ENCODE measurements around the gene BRD4.
A peak's percentile ranks its signal among the peaks of the same experiment; 100 is the strongest.

The BRD4 gene

DNA sequence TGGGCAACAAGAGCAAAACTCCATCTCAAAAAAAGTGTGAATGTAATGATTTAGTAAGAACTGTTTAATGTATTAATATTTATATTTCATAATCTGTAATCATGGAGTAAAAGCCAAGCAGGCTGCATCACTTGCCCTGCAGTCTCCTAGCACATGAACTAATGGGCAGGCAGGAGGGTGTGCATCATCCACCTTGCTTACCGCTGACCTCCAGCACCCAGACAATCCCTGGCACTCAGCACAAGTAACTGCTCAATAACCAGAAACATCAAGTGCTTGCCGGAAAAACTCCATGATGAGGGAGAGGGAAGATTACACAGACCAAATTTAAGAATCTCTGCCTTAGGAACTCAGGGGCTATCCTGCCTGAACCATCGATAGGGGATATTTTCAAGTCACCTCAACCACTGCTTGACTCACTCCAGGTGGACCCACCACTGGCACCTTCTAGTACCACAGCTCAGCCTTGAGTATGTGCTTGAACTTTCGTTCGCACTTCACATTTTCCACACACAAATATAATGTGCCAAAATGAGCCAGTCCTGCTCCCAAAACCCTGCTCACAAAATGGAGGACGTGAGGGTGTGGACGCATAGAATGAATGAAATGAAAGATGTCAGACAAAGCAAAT is 18.6 kb downstream of the BRD4 start:
- Histone ChIP-seq H3K4me1 (ENCODE audit: control insufficient read depth, insufficient read depth, low read length) (peaks cover 36% of the 10 kb centered on the region), H3K9me3 (ENCODE audit: control insufficient read depth, insufficient read depth, low read depth, low read length) (no peaks in the 10 kb centered on the region), H3K4me3 (ENCODE audit: low read depth, low read length) (no peak overlapping the region), H3K27ac (ENCODE audit: extremely low read depth, low read depth, low read length) (no peak overlapping the region), H3K36me3 (ENCODE audit: control insufficient read depth in 2 of 2, insufficient read depth in 1 of 2, low read length in 2 of 2) (peaks cover 0 to 6% of the 10 kb centered on the region in 2 experiments; a peak in 2 of 3 replicates)
- POLR2A ChIA-PET, result no interaction called here
- TF ChIP-seq, protein P1, sequence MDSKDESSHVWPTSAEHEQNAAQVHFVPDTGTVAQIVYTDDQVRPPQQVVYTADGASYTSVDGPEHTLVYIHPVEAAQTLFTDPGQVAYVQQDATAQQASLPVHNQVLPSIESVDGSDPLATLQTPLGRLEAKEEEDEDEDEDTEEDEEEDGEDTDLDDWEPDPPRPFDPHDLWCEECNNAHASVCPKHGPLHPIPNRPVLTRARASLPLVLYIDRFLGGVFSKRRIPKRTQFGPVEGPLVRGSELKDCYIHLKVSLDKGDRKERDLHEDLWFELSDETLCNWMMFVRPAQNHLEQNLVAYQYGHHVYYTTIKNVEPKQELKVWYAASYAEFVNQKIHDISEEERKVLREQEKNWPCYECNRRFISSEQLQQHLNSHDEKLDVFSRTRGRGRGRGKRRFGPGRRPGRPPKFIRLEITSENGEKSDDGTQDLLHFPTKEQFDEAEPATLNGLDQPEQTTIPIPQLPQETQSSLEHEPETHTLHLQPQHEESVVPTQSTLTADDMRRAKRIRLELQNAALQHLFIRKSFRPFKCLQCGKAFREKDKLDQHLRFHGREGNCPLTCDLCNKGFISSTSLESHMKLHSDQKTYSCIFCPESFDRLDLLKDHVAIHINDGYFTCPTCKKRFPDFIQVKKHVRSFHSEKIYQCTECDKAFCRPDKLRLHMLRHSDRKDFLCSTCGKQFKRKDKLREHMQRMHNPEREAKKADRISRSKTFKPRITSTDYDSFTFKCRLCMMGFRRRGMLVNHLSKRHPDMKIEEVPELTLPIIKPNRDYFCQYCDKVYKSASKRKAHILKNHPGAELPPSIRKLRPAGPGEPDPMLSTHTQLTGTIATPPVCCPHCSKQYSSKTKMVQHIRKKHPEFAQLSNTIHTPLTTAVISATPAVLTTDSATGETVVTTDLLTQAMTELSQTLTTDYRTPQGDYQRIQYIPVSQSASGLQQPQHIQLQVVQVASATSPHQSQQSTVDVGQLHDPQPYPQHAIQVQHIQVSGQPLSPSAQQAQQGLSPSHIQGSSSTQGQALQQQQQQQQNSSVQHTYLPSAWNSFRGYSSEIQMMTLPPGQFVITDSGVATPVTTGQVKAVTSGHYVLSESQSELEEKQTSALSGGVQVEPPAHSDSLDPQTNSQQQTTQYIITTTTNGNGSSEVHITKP (tag by site-specific recombination; IDR thresholded peaks at IDR 0.05), result no peak
- peak; percentile 31; the same call in 1 of the 2 replicates for TF ChIP-seq ZNF692 (tag by site-specific recombination; IDR thresholded peaks at IDR 0.05)
- CTCF ChIA-PET, result no interaction called here

- TF ChIP-seq ZNF585B (tag by site-specific recombination; IDR thresholded peaks at IDR 0.05) (no peak), ZEB2 (tag by site-specific recombination; IDR thresholded peaks at IDR 0.05) (no peak), SCRT2 (tag by site-specific recombination; IDR thresholded peaks at IDR 0.05) (peak; percentile 56; the same call in 1 of the 2 replicates), KLF1 (tag by site-specific recombination; IDR thresholded peaks at IDR 0.05) (no peak)
- no peak overlapping the region for H3K4me3 ChIP-seq (ENCODE audit: low read depth, low read length)
- no peaks in the 10 kb centered on the region for H3K9me3 ChIP-seq (ENCODE audit: control insufficient read depth, insufficient read depth, low read depth, low read length)
- ChIA-PET POLR2A (no interaction called here), CTCF (no interaction called here)
- H3K4me1 ChIP-seq (ENCODE audit: control insufficient read depth, insufficient read depth, low read length), result peaks cover 29% of the 10 kb centered on the region
- H3K36me3 ChIP-seq (ENCODE audit: control insufficient read depth in 2 of 2, insufficient read depth in 1 of 2, low read length in 2 of 2), result no peaks in the 10 kb centered on the region; a peak in 1 of 3 replicates
- H3K27ac ChIP-seq (ENCODE audit: extremely low read depth, low read depth, low read length), result no peak overlapping the region
Measured at GRCh38 chr19:15307169-15307568, 25.2 kb downstream of the BRD4 start.

GRCh38 chr19:15305582-15306334 is 26.6 kb downstream of the BRD4 start:
- peaks cover 29% of the 10 kb centered on the region for H3K4me1 ChIP-seq (ENCODE audit: control insufficient read depth, insufficient read depth, low read length)
- ChIA-PET CTCF (no interaction called here), POLR2A (interaction anchor here (0.7 kb wide), 1 partner anchor 13 kb away, joined by 3 read pairs; no protein-coding TSS in a partner anchor)
- TF ChIP-seq ZNF623 (tag by site-specific recombination; IDR thresholded peaks at IDR 0.05), result no peak
- TF ChIP-seq, protein P2, sequence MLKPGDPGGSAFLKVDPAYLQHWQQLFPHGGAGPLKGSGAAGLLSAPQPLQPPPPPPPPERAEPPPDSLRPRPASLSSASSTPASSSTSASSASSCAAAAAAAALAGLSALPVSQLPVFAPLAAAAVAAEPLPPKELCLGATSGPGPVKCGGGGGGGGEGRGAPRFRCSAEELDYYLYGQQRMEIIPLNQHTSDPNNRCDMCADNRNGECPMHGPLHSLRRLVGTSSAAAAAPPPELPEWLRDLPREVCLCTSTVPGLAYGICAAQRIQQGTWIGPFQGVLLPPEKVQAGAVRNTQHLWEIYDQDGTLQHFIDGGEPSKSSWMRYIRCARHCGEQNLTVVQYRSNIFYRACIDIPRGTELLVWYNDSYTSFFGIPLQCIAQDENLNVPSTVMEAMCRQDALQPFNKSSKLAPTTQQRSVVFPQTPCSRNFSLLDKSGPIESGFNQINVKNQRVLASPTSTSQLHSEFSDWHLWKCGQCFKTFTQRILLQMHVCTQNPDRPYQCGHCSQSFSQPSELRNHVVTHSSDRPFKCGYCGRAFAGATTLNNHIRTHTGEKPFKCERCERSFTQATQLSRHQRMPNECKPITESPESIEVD (tag by site-specific recombination; IDR thresholded peaks at IDR 0.05), result peak; percentile 74
- no peak for TF ChIP-seq ZNF707 (tag by site-specific recombination; IDR thresholded peaks at IDR 0.05)
- TF ChIP-seq KLF16 (tag by site-specific recombination; IDR thresholded peaks at IDR 0.05), result no peak
- no peak for TF ChIP-seq KLF10 (tag by site-specific recombination; IDR thresholded peaks at IDR 0.05)
- TF ChIP-seq OSR2 (tag by site-specific recombination; IDR thresholded peaks at IDR 0.05), result peak; percentile 33; the same call in 1 of the 2 replicates
- peak; percentile 39; the same call in 1 of the 2 replicates for TF ChIP-seq TCF7L2 (IDR thresholded peaks at IDR 0.05; ENCODE audit: borderline replicate concordance, low read depth, low read length)
- no peak for TF ChIP-seq ZNF274 (IDR thresholded peaks at IDR 0.05; ENCODE audit: low read length)
- TF ChIP-seq ZNF274 (tag by site-specific recombination; IDR thresholded peaks at IDR 0.05; ENCODE audit: borderline replicate concordance), result no peak
- TF ChIP-seq PRDM1 (tag by site-specific recombination; IDR thresholded peaks at IDR 0.05), result peak; percentile 92
- TF ChIP-seq ZNF248 (tag by site-specific recombination; IDR thresholded peaks at IDR 0.05), result no peak
- no peak for TF ChIP-seq WT1 (tag by site-specific recombination; IDR thresholded peaks at IDR 0.05)
- TF ChIP-seq, protein P3, sequence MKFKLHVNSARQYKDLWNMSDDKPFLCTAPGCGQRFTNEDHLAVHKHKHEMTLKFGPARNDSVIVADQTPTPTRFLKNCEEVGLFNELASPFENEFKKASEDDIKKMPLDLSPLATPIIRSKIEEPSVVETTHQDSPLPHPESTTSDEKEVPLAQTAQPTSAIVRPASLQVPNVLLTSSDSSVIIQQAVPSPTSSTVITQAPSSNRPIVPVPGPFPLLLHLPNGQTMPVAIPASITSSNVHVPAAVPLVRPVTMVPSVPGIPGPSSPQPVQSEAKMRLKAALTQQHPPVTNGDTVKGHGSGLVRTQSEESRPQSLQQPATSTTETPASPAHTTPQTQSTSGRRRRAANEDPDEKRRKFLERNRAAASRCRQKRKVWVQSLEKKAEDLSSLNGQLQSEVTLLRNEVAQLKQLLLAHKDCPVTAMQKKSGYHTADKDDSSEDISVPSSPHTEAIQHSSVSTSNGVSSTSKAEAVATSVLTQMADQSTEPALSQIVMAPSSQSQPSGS (tag by site-specific recombination; IDR thresholded peaks at IDR 0.05; ENCODE audit: low read depth), result no peak
- no peaks in the 10 kb centered on the region for H3K9me3 ChIP-seq (ENCODE audit: control insufficient read depth, insufficient read depth, low read depth, low read length)
- H3K36me3 ChIP-seq (ENCODE audit: control insufficient read depth in 2 of 2, insufficient read depth in 1 of 2, low read length in 2 of 2), result no peaks in the 10 kb centered on the region; a peak in 1 of 3 replicates
- H3K27ac ChIP-seq (ENCODE audit: extremely low read depth, low read depth, low read length), result no peak overlapping the region
- no peak overlapping the region for H3K4me3 ChIP-seq (ENCODE audit: low read depth, low read length)

Measured in HEK293 (cell line).